GM19239 (cell line): ENCODE data around the gene PLCD3.
A peak's percentile ranks its signal among the peaks of the same experiment; 100 is the strongest.

Experiments
- DNase-seq: peaks from one replicate; pipeline ENCODE4 v3.0.0; 2011; ENCODE audit warnings: low spot score; ENCODE audit not compliant: insufficient read length
- FAIRE-seq: peaks from 2 replicates; lab custom pipeline; 2011; peaks lifted over from hg19 to GRCh38; lab: Jason Lieb, UNC

Gene PLCD3

DNA sequence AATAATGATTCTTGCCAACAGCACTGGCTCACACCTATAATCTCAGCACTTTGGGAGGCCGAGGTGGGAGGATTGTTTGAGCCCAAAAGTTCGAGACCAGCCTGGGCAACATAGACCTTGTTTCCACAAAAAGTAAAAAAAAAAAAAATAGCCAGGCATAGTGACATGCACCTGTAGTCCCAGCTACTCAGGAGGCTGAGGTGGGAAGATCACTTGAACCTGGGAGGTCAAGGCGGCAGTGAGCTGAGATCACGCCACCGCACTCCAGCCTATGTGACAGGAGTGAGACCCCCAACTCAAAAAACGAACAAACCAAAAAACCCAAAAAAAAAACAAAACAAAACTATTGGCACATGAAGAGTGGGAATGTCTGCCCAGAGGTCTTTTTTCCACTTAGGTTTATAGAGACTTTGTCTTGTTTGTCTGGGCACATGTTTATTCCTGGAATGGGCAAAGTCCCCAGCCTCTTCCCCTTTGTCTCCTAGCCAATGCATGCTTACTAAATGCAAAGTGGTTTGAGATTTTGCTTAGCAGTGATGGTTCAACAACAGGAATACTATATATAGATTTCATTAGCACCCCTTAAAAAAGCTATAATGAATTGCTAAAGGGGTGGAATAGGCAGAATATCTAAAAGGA is 45.3 kb downstream of the PLCD3 start:
- DNase-seq (no peak), FAIRE-seq (no peak)

DNA sequence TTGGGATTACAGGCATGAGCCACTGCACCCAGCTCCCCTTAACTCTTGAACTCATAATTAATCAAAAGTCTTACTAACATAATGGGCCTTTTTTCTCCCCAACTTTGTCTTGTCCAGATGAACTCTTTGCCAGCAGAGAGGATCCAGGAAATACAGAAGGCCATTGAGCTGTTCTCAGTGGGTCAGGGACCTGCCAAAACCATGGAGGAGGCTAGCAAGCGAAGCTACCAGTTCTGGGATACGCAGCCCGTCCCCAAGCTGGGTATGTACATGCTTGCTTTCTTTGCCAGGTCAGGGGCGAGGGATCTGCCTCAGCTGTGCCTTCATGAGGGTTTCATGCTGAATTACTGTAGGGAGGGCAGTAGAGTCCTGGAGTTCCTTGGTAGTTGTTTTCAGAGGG is 45.9 kb downstream of the PLCD3 start:
- no peak for DNase-seq
- FAIRE-seq: no peak

DNA sequence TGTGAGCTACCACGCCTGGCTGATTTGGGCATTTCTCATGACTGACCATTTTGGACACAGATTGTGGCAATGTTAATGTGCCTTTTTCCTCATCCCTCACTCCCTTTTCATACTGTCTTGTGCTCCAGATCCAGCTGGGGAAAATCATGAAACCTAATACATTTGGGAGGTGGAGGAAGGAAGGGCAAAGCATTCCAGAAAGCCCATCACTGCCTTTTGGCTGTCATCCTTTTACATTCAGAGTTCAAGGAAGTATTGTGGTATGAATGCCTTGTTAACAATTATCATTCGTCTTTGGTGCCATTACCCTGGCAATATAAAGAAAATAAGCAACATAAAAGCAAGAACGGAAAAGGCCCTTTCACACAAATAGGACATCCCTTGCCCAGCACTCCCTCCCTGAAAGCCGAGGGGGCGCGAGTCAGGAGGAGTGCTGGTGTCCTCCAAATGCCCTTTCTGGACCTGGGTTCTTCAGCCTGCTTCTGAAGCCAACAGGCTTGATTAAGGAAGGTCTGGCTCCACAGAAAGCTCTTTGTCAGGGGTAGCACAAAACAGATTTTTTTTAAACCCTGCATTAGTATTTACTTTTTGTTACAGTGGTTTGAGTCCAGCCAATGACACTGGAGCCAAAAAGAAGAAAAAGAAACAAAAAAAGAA is 51.1 kb downstream of the PLCD3 start:
- FAIRE-seq (no peak), DNase-seq (no peak)

- FAIRE-seq (peak; percentile 8), DNase-seq (no peak)
Observed at GRCh38 chr17:45077643-45078042, 54.7 kb downstream of the PLCD3 start.

DNA sequence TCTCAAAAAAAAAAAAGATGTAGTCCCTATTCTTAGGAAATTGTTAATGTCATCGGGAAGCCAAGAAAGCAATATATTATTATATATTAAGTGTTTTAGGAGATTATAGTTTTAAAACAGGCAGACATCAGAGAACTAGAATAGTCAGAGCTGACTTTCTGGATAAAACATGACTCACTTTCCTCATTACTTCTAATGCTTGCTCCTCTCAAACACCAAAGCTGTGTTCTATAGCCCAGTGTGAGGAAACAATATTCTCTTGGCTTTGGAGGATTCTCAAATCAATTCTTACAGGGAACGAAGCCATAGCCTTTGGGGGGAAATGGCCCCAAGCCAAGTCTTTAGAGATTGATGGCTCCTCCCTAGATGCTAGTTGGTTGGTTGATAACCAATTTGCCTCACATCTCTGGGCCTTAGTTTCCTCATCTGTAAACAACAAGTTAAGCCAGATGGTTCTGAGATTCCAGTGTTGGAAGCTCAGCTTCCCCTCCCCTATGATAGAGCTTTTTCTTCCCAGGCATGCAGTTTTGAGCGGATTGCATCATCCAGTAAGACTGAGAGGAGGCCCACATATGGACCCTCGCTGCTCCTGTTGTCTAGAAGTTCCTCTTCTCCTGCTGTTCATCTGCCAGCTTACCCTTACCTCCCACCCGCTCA is 58.8 kb downstream of the PLCD3 start:
- DNase-seq: no peak
- no peak for FAIRE-seq

- FAIRE-seq (no peak), DNase-seq (no peak)
Observed at GRCh38 chr17:45070809-45071208, 61.5 kb downstream of the PLCD3 start.

- no peak for FAIRE-seq
- DNase-seq: no peak
Observed at GRCh38 chr17:45070001-45070400, 62.3 kb downstream of the PLCD3 start.

DNA sequence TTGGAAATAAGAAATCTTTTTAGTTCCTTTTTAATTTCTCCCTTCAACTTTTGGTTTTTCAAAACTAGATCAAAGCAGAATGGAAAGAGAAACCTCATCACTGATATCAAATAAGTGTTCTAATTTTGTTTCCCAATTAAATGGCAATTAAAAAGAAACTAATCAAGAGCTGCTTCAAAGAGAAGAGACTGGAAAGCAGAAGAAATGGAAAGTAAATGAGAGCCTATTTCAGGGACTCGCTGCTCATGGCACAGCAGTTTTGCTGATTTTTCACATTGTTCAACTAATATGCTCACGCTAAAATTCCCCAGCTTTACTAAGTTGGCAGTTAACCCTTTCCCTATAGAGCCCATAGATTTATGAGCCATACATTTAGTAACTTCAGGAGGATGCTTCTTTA is 64.7 kb downstream of the PLCD3 start:
- no peak for DNase-seq
- FAIRE-seq: no peak

- DNase-seq: no peak
- FAIRE-seq: peak; percentile 37
Observed at GRCh38 chr17:45063198-45063597, 69.1 kb downstream of the PLCD3 start.

DNA sequence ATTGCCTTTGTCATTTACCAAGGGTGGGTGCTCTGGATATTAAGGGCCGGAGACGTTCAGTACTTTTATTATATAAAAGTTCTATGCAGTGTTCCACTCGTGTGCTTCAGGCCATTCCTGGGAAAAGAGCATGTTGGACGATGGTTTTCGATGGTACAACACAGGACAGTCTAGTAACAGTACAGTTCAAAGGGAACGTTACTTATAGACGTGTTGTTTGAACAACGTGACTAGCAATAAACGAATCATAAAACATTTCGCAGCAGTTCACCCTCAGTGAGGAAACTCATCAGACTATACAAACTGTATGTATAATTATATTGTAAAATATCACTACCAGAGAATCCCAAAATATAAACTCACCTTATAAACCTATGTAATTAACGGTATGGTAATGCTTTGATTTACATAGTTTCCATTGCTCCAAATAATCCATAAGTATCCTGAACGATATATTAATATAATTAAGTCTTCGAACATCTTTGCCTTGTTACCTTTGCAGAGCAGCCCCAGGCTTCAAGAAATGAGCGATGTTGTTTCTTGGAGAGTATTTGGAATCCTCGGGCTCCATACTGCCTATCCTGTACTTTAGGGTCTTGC is 70.6 kb downstream of the PLCD3 start:
- no peak for DNase-seq
- FAIRE-seq: no peak

DNA sequence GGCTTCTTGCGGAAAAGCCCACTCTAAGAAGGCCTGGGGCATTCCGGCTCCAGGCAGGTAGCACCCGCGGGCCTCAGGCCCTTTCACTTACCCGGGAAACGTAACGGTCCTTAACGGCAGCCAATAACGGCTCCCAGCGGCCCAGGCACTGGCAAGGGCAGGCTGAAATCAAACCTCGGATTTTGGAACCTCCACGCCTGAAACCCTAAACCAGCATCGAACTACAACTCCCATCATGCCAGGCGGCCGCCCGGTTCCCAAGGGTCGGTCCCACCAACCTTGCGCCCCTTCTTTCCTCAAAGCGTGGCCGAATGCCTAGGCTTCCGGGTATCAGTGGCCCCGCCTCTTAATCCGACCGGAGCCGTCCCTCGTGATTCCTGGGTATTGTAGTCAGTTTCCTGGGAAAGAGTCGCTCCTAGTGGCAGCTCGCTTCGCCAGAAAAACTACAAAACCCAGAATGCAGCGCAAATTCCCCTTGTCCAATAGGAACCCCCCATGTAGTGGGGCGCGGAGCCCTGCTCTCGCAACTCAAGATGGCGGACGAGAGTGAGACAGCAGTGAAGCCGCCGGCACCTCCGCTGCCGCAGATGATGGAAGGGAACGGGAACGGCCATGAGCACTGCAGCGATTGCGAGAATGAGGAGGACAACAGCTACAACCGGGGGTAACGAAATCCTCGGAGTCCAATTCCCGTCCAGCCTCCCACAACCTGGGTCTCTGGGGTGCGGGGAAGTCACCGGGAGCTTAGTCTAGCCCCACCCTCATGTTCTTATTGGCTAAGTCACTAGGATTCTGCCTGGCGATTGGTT is 71.3 kb downstream of the PLCD3 start, which contains the start of gene NMT1:
NMT1 (plus strand) TSS at position 521 of the 809 bp plus-strand sequence; CDS start at position 534, 13 bp downstream.
- DNase-seq: peak; percentile 80
- FAIRE-seq: peak; percentile 86

- FAIRE-seq (no peak), DNase-seq (no peak)
Observed at GRCh38 chr17:45060382-45060796, 71.9 kb downstream of the PLCD3 start.
